Lower leg skin (tissue), 3 donors: Measurements from ENCODE around the gene CD164.

Experiments
- CTCF ChIP-seq, 3 donors: fragments of 450-650 bp; IDR thresholded peaks; one replicate each; pipeline ENCODE4 v1.5.1; 2016; ENCODE audit warnings: antibody characterized with exemption in 3 of 3, mild to moderate bottlenecking in 3 of 3, moderate library complexity in 2 of 3
- POLR2A ChIP-seq, 2 donors: fragments of 450-650 bp; IDR thresholded peaks; one replicate each; pipeline ENCODE4 v1.6.1; 2016 to 2017; ENCODE audit warnings: antibody characterized with exemption in 2 of 2, mild to moderate bottlenecking in 1 of 2, moderate library complexity in 1 of 2

DNA sequence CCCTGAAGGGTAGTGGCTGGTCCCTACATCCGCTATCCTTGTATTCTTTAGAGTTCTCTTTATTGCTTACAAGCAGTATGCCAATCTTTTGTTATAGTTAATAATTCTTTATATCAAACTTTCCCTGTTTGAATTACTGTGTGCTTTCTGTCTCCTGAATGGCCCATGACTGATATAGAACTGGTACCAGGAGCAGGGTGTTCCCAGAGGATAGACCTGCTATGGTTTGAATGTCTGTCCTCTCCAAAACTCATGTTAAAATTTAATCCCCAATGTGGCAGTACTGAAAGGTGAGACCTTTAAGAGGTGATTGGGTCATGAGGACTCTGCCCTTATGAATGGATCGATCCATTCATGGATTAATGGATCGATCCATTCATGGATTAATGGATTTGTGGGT is 26.0 kb downstream of the CD164 start:
- TF ChIP-seq CTCF (IDR thresholded peaks at IDR 0.05) (no peak), POLR2A (IDR thresholded peaks at IDR 0.05) (no peak)
